ENCODE data around the gene MRPS10.

DNA sequence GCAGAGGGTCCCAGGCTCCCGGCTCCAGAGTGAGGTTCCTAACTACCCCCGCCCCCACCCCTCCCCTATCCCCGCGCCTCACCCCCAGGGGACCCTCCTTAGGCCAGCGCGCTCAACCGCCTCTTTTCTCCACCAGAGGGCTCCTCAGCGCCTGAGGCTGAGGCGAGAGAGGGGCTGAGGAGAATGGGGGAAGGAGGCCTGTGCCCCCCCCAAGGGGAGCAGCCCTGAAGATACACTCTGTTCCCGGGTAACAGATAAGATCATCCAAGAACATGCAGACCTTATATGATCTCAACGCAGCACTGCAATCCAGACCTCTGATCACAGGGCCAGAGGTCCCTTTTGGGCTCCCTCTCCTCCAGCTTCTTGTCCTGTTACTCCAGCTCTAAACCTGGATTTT, 43.3 kb upstream of the MRPS10 start:
- TF ChIP-seq, protein P1, sequence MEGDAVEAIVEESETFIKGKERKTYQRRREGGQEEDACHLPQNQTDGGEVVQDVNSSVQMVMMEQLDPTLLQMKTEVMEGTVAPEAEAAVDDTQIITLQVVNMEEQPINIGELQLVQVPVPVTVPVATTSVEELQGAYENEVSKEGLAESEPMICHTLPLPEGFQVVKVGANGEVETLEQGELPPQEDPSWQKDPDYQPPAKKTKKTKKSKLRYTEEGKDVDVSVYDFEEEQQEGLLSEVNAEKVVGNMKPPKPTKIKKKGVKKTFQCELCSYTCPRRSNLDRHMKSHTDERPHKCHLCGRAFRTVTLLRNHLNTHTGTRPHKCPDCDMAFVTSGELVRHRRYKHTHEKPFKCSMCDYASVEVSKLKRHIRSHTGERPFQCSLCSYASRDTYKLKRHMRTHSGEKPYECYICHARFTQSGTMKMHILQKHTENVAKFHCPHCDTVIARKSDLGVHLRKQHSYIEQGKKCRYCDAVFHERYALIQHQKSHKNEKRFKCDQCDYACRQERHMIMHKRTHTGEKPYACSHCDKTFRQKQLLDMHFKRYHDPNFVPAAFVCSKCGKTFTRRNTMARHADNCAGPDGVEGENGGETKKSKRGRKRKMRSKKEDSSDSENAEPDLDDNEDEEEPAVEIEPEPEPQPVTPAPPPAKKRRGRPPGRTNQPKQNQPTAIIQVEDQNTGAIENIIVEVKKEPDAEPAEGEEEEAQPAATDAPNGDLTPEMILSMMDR (IDR thresholded peaks at IDR 0.05) = peak; percentile 38
- TF ChIP-seq EZH2 (IDR thresholded peaks at IDR 0.05; ENCODE audit: borderline replicate concordance, insufficient read depth, low read depth, low read length, poor library complexity, severe bottlenecking) = no peak
